ENCODE results near the gene TRAM2.

DNA sequence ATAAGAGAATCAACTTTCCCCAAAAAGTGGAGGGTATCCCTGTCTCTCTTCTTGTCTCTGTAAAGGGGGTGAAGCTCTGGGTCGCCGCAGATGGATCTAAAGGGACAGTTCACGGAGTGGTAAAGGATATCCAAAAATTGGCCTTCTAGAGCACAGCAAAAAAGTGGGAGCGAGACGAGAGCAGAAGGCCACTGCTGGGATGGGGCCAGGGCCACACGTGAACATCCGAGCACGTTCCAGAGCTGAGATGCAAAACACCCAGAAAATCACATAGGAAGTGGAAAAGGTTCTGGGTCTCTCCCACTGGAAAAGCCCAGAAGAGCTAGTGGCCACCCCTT is 837 bp downstream of the TRAM2 start:
- TF ChIP-seq, protein P1, sequence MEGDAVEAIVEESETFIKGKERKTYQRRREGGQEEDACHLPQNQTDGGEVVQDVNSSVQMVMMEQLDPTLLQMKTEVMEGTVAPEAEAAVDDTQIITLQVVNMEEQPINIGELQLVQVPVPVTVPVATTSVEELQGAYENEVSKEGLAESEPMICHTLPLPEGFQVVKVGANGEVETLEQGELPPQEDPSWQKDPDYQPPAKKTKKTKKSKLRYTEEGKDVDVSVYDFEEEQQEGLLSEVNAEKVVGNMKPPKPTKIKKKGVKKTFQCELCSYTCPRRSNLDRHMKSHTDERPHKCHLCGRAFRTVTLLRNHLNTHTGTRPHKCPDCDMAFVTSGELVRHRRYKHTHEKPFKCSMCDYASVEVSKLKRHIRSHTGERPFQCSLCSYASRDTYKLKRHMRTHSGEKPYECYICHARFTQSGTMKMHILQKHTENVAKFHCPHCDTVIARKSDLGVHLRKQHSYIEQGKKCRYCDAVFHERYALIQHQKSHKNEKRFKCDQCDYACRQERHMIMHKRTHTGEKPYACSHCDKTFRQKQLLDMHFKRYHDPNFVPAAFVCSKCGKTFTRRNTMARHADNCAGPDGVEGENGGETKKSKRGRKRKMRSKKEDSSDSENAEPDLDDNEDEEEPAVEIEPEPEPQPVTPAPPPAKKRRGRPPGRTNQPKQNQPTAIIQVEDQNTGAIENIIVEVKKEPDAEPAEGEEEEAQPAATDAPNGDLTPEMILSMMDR (IDR thresholded peaks at IDR 0.05; ENCODE audit: low read depth, low read length, missing input control) = no peak
- TF ChIP-seq EGR1 (IDR thresholded peaks at IDR 0.05; ENCODE audit: low read depth in 2 of 2) (no peak), FOXA1 (IDR thresholded peaks at IDR 0.05) (no peak)

Data from liver (tissue), 3 donors.